ENCODE results near the gene RAB5B. TPM values are rescaled to one million over a fixed set of nuclear protein-coding genes. Genes with fewer than 3 reads are reported as not detected.

RAB5B gene
- total and polyA plus RNA-seq, 2 experiments from 2014 or later, result 79.1 to 103 TPM

GRCh38 chr12:55942577-55943136 is 31.2 kb upstream of the RAB5B start:
- no peaks in the 10 kb centered on the region for H3K79me2 ChIP-seq
- H3K27ac ChIP-seq, result no peak overlapping the region

GRCh38 chr12:55946553-55946952 is 27.3 kb upstream of the RAB5B start:
- 95% methylated on average over 6 of the region's 6 CpGs for WGBS (ENCODE audit: low lambda C conversion rate, missing lambda C conversion rate)
- H3K36me3 ChIP-seq (replicated peaks; ENCODE audit: insufficient read depth, low read depth), result no peaks in the 10 kb centered on the region
- no peaks in the 10 kb centered on the region for H3K9me2 ChIP-seq (replicated peaks; ENCODE audit: insufficient read depth)
- no peak overlapping the region for H3K4me2 ChIP-seq
- no peak overlapping the region for H2AFZ ChIP-seq
- H3K4me3 ChIP-seq, result no peak overlapping the region
- H3K79me2 ChIP-seq, result no peaks in the 10 kb centered on the region
- no peak for TF ChIP-seq EZH2 (IDR thresholded peaks at IDR 0.05; ENCODE audit: borderline replicate concordance)
- TF ChIP-seq, protein P1, sequence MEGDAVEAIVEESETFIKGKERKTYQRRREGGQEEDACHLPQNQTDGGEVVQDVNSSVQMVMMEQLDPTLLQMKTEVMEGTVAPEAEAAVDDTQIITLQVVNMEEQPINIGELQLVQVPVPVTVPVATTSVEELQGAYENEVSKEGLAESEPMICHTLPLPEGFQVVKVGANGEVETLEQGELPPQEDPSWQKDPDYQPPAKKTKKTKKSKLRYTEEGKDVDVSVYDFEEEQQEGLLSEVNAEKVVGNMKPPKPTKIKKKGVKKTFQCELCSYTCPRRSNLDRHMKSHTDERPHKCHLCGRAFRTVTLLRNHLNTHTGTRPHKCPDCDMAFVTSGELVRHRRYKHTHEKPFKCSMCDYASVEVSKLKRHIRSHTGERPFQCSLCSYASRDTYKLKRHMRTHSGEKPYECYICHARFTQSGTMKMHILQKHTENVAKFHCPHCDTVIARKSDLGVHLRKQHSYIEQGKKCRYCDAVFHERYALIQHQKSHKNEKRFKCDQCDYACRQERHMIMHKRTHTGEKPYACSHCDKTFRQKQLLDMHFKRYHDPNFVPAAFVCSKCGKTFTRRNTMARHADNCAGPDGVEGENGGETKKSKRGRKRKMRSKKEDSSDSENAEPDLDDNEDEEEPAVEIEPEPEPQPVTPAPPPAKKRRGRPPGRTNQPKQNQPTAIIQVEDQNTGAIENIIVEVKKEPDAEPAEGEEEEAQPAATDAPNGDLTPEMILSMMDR (IDR thresholded peaks at IDR 0.05; ENCODE audit: poor library complexity), result no peak
- TF ChIP-seq EZH2phosphoT487 (IDR thresholded peaks at IDR 0.05; ENCODE audit: low read depth, severe bottlenecking, unreplicated experiment), result no peak
- H3K27me3 ChIP-seq, result no peaks in the 10 kb centered on the region
- no peak overlapping the region for H3K27ac ChIP-seq
- H3K9me3 ChIP-seq (ENCODE audit: low read depth), result no peaks in the 10 kb centered on the region
- DNase-seq (ENCODE audit: low spot score), result no peak
- no peaks in the 10 kb centered on the region for H4K20me1 ChIP-seq (ENCODE audit: insufficient read depth, poor library complexity, severe bottlenecking)
- no peaks in the 10 kb centered on the region for H3K4me1 ChIP-seq (ENCODE audit: insufficient read depth)

More at GRCh38 chr12:55942577-55943136, 31.2 kb upstream of the RAB5B start:
- WGBS (ENCODE audit: low lambda C conversion rate, missing lambda C conversion rate), result 84% methylated on average over 1 of the region's 1 CpG
- Histone ChIP-seq H3K9me3 (ENCODE audit: low read depth) (no peaks in the 10 kb centered on the region), H3K9me2 (replicated peaks; ENCODE audit: insufficient read depth) (no peaks in the 10 kb centered on the region), H3K4me2 (no peak overlapping the region), H3K4me3 (no peak overlapping the region), H4K20me1 (ENCODE audit: insufficient read depth, poor library complexity, severe bottlenecking) (no peaks in the 10 kb centered on the region), H3K36me3 (replicated peaks; ENCODE audit: insufficient read depth, low read depth) (no peaks in the 10 kb centered on the region), H3K4me1 (ENCODE audit: insufficient read depth) (no peaks in the 10 kb centered on the region), H3K27me3 (no peaks in the 10 kb centered on the region), H2AFZ (no peak overlapping the region)
- DNase-seq (ENCODE audit: low spot score), result no peak
- TF ChIP-seq EZH2phosphoT487 (IDR thresholded peaks at IDR 0.05; ENCODE audit: low read depth, severe bottlenecking, unreplicated experiment) (no peak), EZH2 (IDR thresholded peaks at IDR 0.05; ENCODE audit: borderline replicate concordance) (no peak)
- TF ChIP-seq, protein P1 (IDR thresholded peaks at IDR 0.05; ENCODE audit: poor library complexity), result no peak

- Histone ChIP-seq H3K27me3 (no peaks in the 10 kb centered on the region), H3K9me2 (replicated peaks; ENCODE audit: insufficient read depth) (no peaks in the 10 kb centered on the region), H3K36me3 (replicated peaks; ENCODE audit: insufficient read depth, low read depth) (no peaks in the 10 kb centered on the region), H3K27ac (peak overlapping the region; percentile 16), H2AFZ (no peak overlapping the region), H3K79me2 (no peaks in the 10 kb centered on the region), H3K4me2 (no peak overlapping the region), H3K4me3 (no peak overlapping the region), H4K20me1 (ENCODE audit: insufficient read depth, poor library complexity, severe bottlenecking) (no peaks in the 10 kb centered on the region), H3K4me1 (ENCODE audit: insufficient read depth) (peaks cover 18% of the 10 kb centered on the region), H3K9me3 (ENCODE audit: low read depth) (no peaks in the 10 kb centered on the region)
- no peak for DNase-seq (ENCODE audit: low spot score)
- WGBS (ENCODE audit: low lambda C conversion rate, missing lambda C conversion rate), result 88% methylated on average over 4 of the region's 4 CpGs
- TF ChIP-seq, protein P1 (IDR thresholded peaks at IDR 0.05; ENCODE audit: poor library complexity), result no peak
- no peak for TF ChIP-seq EZH2 (IDR thresholded peaks at IDR 0.05; ENCODE audit: borderline replicate concordance)
- no peak for TF ChIP-seq EZH2phosphoT487 (IDR thresholded peaks at IDR 0.05; ENCODE audit: low read depth, severe bottlenecking, unreplicated experiment)
Measured at GRCh38 chr12:55955344-55955743, 18.5 kb upstream of the RAB5B start.
